ENCODE results near the gene RGP1. TPM values are rescaled to one million over a fixed set of nuclear protein-coding genes. Genes with fewer than 3 reads are reported as not detected.

RGP1 gene
- polyA plus RNA-seq, 1 experiment, result 19.7 TPM

DNA sequence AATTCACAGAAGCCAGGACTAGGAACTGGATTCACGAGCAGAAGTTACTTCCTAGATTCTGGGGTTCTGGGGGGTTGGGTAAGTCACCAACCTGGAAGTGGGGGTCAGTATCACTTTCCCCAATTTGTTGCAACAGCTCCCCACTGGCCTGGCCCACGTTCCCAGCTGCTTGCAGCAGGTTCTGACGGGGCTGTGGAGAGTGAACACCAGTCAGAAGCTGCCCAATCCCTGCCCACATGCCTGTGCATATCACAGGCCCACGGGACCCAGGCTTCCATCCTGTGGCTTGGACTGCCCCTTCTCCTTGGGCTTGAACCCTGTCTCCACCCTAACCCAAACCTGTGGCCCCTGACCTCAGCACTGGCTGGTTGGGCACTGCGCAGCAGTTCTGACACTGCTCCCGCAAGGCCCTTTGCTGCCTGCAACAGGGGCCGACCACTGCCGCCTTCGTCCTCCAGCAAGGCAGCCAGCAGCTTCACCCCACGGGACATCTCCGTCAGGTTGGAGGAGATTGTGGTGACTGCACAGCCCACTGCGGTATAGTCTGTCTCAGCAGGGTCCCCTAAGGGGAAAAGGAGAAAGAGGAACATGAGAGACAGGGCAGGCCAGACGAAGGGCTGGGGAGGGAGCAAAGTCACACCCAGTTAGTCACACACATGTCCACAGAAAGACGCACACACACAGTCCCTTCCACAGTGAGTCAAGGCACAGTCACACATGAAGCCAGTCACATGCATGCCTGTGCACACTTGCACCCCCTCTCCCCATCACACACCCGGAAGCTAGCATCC, 30.2 kb upstream of the RGP1 start:
- no peak for DNase-seq (ENCODE audit: low read depth)
- POLR2A ChIA-PET, result interaction anchor here (0.6 kb wide), 1 partner anchor 31 kb away, joined by 3 read pairs; no protein-coding TSS in a partner anchor
- CTCF ChIA-PET, result interaction anchor here (0.7 to 16.4 kb wide), 3 partner anchors 19 to 73 kb away, joined by 3 to 177 read pairs (median 3); no protein-coding TSS in a partner anchor
- no peak overlapping the region for H3K4me3 ChIP-seq (ENCODE audit: low read depth, low read length)
- TF ChIP-seq CTCF (IDR thresholded peaks at IDR 0.05; ENCODE audit: insufficient read depth, low read depth, low read length), result no peak
- H3K36me3 ChIP-seq (ENCODE audit: control insufficient read depth, insufficient read depth, low read length), result peaks cover 79% of the 10 kb centered on the region
- H3K27me3 ChIP-seq (ENCODE audit: control insufficient read depth, insufficient read depth, low read length), result no peaks in the 10 kb centered on the region

- no peak for TF ChIP-seq CTCF (IDR thresholded peaks at IDR 0.05; ENCODE audit: insufficient read depth, low read depth, low read length)
- DNase-seq (ENCODE audit: low read depth), result no peak
- peaks cover 79% of the 10 kb centered on the region for H3K36me3 ChIP-seq (ENCODE audit: control insufficient read depth, insufficient read depth, low read length)
- no peaks in the 10 kb centered on the region for H3K27me3 ChIP-seq (ENCODE audit: control insufficient read depth, insufficient read depth, low read length)
- POLR2A ChIA-PET, result no interaction called here
- CTCF ChIA-PET, result interaction anchor here (0.7 to 16.4 kb wide), 2 partner anchors 22 to 29 kb away, joined by 3 to 177 read pairs; no protein-coding TSS in a partner anchor
- H3K4me3 ChIP-seq (ENCODE audit: low read depth, low read length), result no peak overlapping the region
Observed at GRCh38 chr9:35719546-35719945, 29.5 kb upstream of the RGP1 start.

- POLR2A ChIA-PET, result no interaction called here
Observed at GRCh38 chr9:35723426-35723825, 25.7 kb upstream of the RGP1 start.

DNA sequence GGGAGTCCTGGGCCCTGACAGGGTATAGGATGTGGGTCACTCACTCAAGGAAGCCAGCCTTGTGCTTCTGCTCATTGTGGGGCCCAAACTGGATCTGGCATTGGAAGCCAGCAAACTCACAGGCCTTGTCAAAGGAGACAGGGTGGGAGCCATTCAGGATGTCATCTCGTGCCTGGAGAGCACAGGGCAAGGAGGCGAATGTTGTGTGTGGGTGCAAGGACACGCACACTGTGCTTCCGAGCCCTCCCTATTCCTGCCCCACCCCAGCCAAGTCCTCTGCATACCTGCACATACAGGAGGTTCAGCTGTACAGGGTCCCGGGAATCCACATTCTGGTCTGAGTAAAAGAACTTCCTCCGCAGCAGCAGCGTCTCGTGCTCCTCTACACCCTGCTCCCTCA, 25.2 kb upstream of the RGP1 start:
- Histone ChIP-seq H3K36me3 (ENCODE audit: control insufficient read depth, insufficient read depth, low read length) (peaks cover 58% of the 10 kb centered on the region), H3K27me3 (ENCODE audit: control insufficient read depth, insufficient read depth, low read length) (no peaks in the 10 kb centered on the region), H3K4me3 (ENCODE audit: low read depth, low read length) (no peak overlapping the region)
- ChIA-PET CTCF (interaction anchor here (0.9 to 11.4 kb wide), 3 partner anchors 12 to 62 kb away, joined by 3 to 116 read pairs (median 4); no protein-coding TSS in a partner anchor), POLR2A (no interaction called here)
- DNase-seq (ENCODE audit: low read depth), result no peak
- TF ChIP-seq CTCF (IDR thresholded peaks at IDR 0.05; ENCODE audit: insufficient read depth, low read depth, low read length), result no peak

More at GRCh38 chr9:35723426-35723825, 25.7 kb upstream of the RGP1 start:
- Histone ChIP-seq H3K36me3 (ENCODE audit: control insufficient read depth, insufficient read depth, low read length) (peaks cover 62% of the 10 kb centered on the region), H3K4me3 (ENCODE audit: low read depth, low read length) (no peak overlapping the region), H3K27me3 (ENCODE audit: control insufficient read depth, insufficient read depth, low read length) (no peaks in the 10 kb centered on the region)
- no peak for DNase-seq (ENCODE audit: low read depth)
- no peak for TF ChIP-seq CTCF (IDR thresholded peaks at IDR 0.05; ENCODE audit: insufficient read depth, low read depth, low read length)
- CTCF ChIA-PET, result interaction anchor here (11.4 kb wide), 1 partner anchor 25 kb away, joined by 116 read pairs; no protein-coding TSS in a partner anchor

DNA sequence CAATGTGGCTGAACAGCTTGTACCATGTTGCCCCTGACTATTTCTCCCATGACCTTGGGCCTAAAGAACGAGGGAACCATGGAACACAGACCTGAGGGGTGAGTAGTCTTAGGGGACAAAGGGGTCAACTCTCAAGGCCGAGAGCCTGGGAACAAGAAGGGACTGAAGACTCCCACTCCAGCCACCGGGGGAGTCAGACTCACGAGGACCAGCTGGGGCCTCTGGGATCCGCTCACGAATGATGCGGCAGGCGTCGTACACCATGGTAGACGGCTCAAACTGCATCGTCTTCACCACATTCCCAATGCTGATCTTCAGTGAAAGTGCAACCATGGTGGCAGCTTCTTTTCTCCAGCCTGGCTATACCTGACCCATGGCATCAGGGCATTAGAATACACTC, 23.7 kb upstream of the RGP1 start:
- Histone ChIP-seq H3K4me3 (ENCODE audit: low read depth, low read length) (no peak overlapping the region), H3K36me3 (ENCODE audit: control insufficient read depth, insufficient read depth, low read length) (peaks cover 44% of the 10 kb centered on the region), H3K27me3 (ENCODE audit: control insufficient read depth, insufficient read depth, low read length) (no peaks in the 10 kb centered on the region)
- ChIA-PET CTCF (interaction anchor here (1.4 to 11.4 kb wide), 3 partner anchors 9 to 27 kb away, joined by 3 to 116 read pairs (median 36); no protein-coding TSS in a partner anchor), POLR2A (no interaction called here)
- DNase-seq (ENCODE audit: low read depth), result no peak
- no peak for TF ChIP-seq CTCF (IDR thresholded peaks at IDR 0.05; ENCODE audit: insufficient read depth, low read depth, low read length)
